SU-DHL-6 (cell line): Measurements from ENCODE around the gene RNF144B.
"Not testable (repeated sequence)": the region's sequence is repeated elsewhere in the genome, so short reads cannot be mapped to it uniquely, and the experiment has no call there.

Experiments used
- EZH2phosphoT487 ChIP-seq: fragments of 200-600 bp; sonication (generic), shearing (Covaris generic); conservative IDR thresholded peaks from 2 replicates; pipeline ENCODE4 v1.6.1; 2018; ENCODE audit warnings: mild to moderate bottlenecking, antibody characterized with exemption, low read length, moderate library complexity, mixed read lengths
- TF ChIP-seq, protein P1 (sequence below): fragments of 200-600 bp; sonication (generic); IDR thresholded peaks from one replicate; pipeline ENCODE4 v1.5.1; 2017; ENCODE audit warnings: antibody characterized with exemption, mild to moderate bottlenecking, low read length, moderate library complexity; ENCODE audit not compliant: insufficient read depth, poor library complexity, severe bottlenecking

DNA sequence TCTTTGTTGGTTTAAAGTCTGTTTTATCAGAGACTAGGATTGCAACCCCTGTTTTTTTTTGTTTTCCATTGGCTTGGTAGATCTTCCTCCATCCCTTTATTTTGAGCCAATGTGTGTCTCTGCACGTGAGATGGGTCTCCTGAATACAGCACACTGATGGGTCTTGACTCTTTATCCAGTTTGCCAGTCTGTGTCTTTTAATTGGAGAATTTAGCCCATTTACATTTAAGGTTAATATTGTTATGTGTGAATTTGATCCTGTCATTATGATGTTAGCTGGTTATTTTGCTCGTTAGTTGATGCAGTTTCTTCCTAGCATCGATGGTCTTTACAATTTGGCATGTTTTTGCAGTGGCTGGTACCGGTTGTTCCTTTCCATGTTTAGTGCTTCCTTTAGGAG lies 29.6 kb upstream of the RNF144B start:
- TF ChIP-seq, protein P1, sequence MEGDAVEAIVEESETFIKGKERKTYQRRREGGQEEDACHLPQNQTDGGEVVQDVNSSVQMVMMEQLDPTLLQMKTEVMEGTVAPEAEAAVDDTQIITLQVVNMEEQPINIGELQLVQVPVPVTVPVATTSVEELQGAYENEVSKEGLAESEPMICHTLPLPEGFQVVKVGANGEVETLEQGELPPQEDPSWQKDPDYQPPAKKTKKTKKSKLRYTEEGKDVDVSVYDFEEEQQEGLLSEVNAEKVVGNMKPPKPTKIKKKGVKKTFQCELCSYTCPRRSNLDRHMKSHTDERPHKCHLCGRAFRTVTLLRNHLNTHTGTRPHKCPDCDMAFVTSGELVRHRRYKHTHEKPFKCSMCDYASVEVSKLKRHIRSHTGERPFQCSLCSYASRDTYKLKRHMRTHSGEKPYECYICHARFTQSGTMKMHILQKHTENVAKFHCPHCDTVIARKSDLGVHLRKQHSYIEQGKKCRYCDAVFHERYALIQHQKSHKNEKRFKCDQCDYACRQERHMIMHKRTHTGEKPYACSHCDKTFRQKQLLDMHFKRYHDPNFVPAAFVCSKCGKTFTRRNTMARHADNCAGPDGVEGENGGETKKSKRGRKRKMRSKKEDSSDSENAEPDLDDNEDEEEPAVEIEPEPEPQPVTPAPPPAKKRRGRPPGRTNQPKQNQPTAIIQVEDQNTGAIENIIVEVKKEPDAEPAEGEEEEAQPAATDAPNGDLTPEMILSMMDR = not testable (repeated sequence)
- TF ChIP-seq EZH2phosphoT487 = not testable (repeated sequence)
